ENCODE results near the gene HSD17B3.

Gene HSD17B3

DNA sequence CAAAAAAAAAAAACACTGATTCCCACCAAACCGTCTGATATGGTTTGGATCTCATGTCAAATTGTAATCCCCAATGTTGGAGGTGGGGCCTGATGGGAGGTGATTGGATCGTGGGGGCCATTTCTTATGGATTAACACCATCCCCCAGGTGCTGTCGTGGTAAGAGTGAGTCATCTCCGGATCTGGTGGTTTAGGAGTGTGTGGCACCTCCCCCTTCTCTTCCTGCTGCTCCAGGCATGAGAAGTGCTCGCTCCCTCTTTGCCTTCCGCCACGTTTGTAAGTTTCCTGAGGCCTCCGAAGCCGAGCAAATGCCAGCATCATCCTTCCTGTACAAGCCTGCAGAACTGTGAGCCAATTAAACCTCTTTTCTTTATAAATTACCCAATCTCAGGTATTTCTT, 45.2 kb downstream of the HSD17B3 start:
- H4K91ac ChIP-seq (ENCODE audit: low read depth, low read length), result no peak overlapping the region
- H2BK12ac ChIP-seq (ENCODE audit: low read length), result no peak overlapping the region
- no peak overlapping the region for H4K12ac ChIP-seq (ENCODE audit: low read depth, low read length)
- H2BK120ac ChIP-seq (ENCODE audit: insufficient read depth, low read length, poor library complexity), result no peak overlapping the region
- peaks cover 2% of the 10 kb centered on the region in 2 experiments for H3K4me1 ChIP-seq (ENCODE audit: control insufficient read depth in 1 of 2, insufficient read depth in 2 of 2, low read length in 2 of 2)
- H3K27ac ChIP-seq (ENCODE audit: low read depth, low read length), result no peak overlapping the region
- H3K79me1 ChIP-seq (ENCODE audit: low read length), result no peaks in the 10 kb centered on the region
- H3K23ac ChIP-seq (ENCODE audit: low read length), result no peak overlapping the region
- H3K4ac ChIP-seq (ENCODE audit: low read depth, low read length), result no peak overlapping the region
- H3K4me3 ChIP-seq (ENCODE audit: low read depth, low read length), result no peak overlapping the region
- no peak overlapping the region for H2AFZ ChIP-seq (ENCODE audit: insufficient read depth, low read length, poor library complexity)
- H2AK5ac ChIP-seq (ENCODE audit: low read length), result no peak overlapping the region
- peak in 1 of 2 donors; percentile 1 for DNase-seq
- H3K9ac ChIP-seq (ENCODE audit: low read length), result no peak overlapping the region
- no peak overlapping the region for H3K18ac ChIP-seq (ENCODE audit: low read length)
- H3K79me2 ChIP-seq (ENCODE audit: control insufficient read depth, insufficient read depth, low read length, poor library complexity), result no peaks in the 10 kb centered on the region
- H3K9me3 ChIP-seq (ENCODE audit: insufficient read depth, low read depth, low read length), result peaks cover 8% of the 10 kb centered on the region
- no CpG with 5 or more reads among the region's 9 CpGs for WGBS (ENCODE audit: extremely low coverage, insufficient coverage, insufficient read length)
- no peaks in the 10 kb centered on the region for H3K27me3 ChIP-seq (ENCODE audit: insufficient read depth, low read length)
- no peak overlapping the region for H2BK5ac ChIP-seq (ENCODE audit: low read depth, low read length, poor library complexity)
- H4K8ac ChIP-seq (ENCODE audit: low read depth, low read length), result no peak overlapping the region
- H3K36me3 ChIP-seq (ENCODE audit: control insufficient read depth in 1 of 2, insufficient read depth in 2 of 2, low read length in 2 of 2), result no peaks in the 10 kb centered on the region
- H3K14ac ChIP-seq (ENCODE audit: low read length), result no peak overlapping the region
- no peak overlapping the region for H3K4me2 ChIP-seq (ENCODE audit: low read length)

DNA sequence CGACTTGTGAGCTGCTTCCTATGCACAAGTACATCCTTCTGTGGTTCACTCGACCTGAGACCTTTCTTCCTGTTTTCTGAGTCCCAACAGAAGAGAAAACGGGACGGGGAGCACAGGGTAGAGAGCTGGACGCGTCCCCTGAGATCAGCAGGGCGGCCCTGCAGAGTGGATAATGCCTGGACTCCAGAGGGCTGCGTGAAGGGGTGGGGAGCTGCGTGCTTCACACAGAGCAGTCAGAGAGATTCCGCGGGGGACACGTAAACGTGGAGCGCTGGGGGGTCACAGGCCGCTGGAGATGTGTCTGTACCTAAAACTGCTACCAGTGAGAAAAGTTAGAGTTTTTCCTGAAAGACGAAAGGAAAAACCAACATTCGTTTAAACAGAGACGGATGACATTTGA, 46.3 kb downstream of the HSD17B3 start:
- Histone ChIP-seq H3K4me3 (ENCODE audit: low read depth, low read length) (no peak overlapping the region), H3K79me1 (ENCODE audit: low read length) (no peaks in the 10 kb centered on the region), H3K36me3 (ENCODE audit: control insufficient read depth in 1 of 2, insufficient read depth in 2 of 2, low read length in 2 of 2) (no peaks in the 10 kb centered on the region), H4K12ac (ENCODE audit: low read depth, low read length) (no peak overlapping the region), H3K18ac (ENCODE audit: low read length) (no peak overlapping the region), H4K91ac (ENCODE audit: low read depth, low read length) (no peak overlapping the region), H3K27ac (ENCODE audit: low read depth, low read length) (no peak overlapping the region), H2BK5ac (ENCODE audit: low read depth, low read length, poor library complexity) (no peak overlapping the region), H2AK5ac (ENCODE audit: low read length) (no peak overlapping the region), H3K4me1 (ENCODE audit: control insufficient read depth in 1 of 2, insufficient read depth in 2 of 2, low read length in 2 of 2) (peaks cover 2% of the 10 kb centered on the region in 2 experiments), H3K27me3 (ENCODE audit: insufficient read depth, low read length) (no peaks in the 10 kb centered on the region), H4K8ac (ENCODE audit: low read depth, low read length) (no peak overlapping the region), H3K9ac (ENCODE audit: low read length) (no peak overlapping the region), H3K4ac (ENCODE audit: low read depth, low read length) (no peak overlapping the region), H3K9me3 (ENCODE audit: insufficient read depth, low read depth, low read length) (peaks cover 4% of the 10 kb centered on the region), H2AFZ (ENCODE audit: insufficient read depth, low read length, poor library complexity) (no peak overlapping the region), H3K79me2 (ENCODE audit: control insufficient read depth, insufficient read depth, low read length, poor library complexity) (no peaks in the 10 kb centered on the region), H3K4me2 (ENCODE audit: low read length) (no peak overlapping the region), H3K14ac (ENCODE audit: low read length) (peak overlapping the region; percentile 44), H3K23ac (ENCODE audit: low read length) (no peak overlapping the region), H2BK120ac (ENCODE audit: insufficient read depth, low read length, poor library complexity) (no peak overlapping the region), H2BK12ac (ENCODE audit: low read length) (peak overlapping the region; percentile 0)
- no peak for DNase-seq
- no CpG with 5 or more reads among the region's 18 CpGs for WGBS (ENCODE audit: extremely low coverage, insufficient coverage, insufficient read length)

DNA sequence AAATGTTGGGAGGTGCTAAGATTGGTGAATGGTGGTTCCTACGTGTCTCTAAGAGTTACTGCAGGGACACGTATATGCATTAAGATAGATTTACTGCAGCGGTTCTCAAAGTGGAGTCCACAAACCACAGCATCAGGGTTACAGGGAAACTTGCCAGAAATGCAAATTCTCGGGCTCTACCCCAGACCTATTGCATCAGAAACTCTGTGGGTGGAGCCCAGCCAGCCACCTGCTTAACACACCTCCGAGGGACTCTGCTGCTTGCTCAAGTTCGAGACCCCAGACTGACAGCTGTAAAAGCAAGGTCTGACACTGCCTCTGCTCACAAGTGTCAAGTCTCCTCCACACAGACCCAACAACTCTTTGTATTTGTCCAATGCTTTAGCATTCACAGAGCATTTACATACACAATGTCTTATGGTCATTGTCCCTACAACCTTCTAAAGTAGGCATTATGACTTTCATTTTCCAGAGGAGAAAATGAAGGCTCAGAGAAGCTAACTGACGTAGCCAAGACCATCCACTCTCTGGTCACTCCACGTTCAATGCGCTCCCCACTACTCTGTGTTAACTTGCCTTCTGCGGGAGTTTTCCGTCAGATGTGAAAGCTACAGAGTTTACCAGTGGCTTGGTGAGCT, 48.8 kb downstream of the HSD17B3 start:
- Histone ChIP-seq H4K12ac (ENCODE audit: low read depth, low read length) (no peak overlapping the region), H3K14ac (ENCODE audit: low read length) (no peak overlapping the region), H2AFZ (ENCODE audit: insufficient read depth, low read length, poor library complexity) (no peak overlapping the region), H3K18ac (ENCODE audit: low read length) (no peak overlapping the region), H3K79me1 (ENCODE audit: low read length) (no peaks in the 10 kb centered on the region), H3K27me3 (ENCODE audit: insufficient read depth, low read length) (no peaks in the 10 kb centered on the region), H2BK12ac (ENCODE audit: low read length) (no peak overlapping the region), H3K4ac (ENCODE audit: low read depth, low read length) (no peak overlapping the region), H3K4me3 (ENCODE audit: low read depth, low read length) (no peak overlapping the region), H2BK120ac (ENCODE audit: insufficient read depth, low read length, poor library complexity) (no peak overlapping the region), H3K9ac (ENCODE audit: low read length) (no peak overlapping the region), H3K79me2 (ENCODE audit: control insufficient read depth, insufficient read depth, low read length, poor library complexity) (no peaks in the 10 kb centered on the region), H2BK5ac (ENCODE audit: low read depth, low read length, poor library complexity) (no peak overlapping the region), H3K36me3 (ENCODE audit: control insufficient read depth in 1 of 2, insufficient read depth in 2 of 2, low read length in 2 of 2) (no peaks in the 10 kb centered on the region), H2AK5ac (ENCODE audit: low read length) (no peak overlapping the region), H4K91ac (ENCODE audit: low read depth, low read length) (no peak overlapping the region), H3K4me1 (ENCODE audit: control insufficient read depth in 1 of 2, insufficient read depth in 2 of 2, low read length in 2 of 2) (peaks cover 2% of the 10 kb centered on the region in 2 experiments), H4K8ac (ENCODE audit: low read depth, low read length) (no peak overlapping the region), H3K4me2 (ENCODE audit: low read length) (no peak overlapping the region), H3K27ac (ENCODE audit: low read depth, low read length) (no peak overlapping the region), H3K9me3 (ENCODE audit: insufficient read depth, low read depth, low read length) (peaks cover 4% of the 10 kb centered on the region), H3K23ac (ENCODE audit: low read length) (no peak overlapping the region)
- no peak for DNase-seq
- WGBS (ENCODE audit: extremely low coverage, insufficient coverage, insufficient read length), result no CpG with 5 or more reads among the region's 11 CpGs

DNA sequence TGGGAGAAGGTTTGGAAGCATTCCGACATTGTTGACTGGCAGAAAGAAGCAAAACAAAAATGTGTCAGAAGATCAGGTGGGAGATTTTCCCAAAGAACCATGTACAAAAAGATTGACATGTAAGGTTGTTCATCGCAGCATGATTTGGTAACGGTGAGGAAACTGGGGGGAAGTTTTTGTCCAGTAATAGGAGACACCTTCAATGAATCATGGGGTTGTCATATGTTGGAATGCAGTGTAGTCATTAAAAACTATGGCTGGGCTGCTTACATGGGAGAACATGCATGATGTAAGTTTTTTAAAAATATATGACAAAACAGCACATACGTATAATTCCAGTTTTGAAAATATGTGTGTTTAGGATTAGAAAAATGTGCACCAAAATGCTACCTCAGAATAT, 50.5 kb downstream of the HSD17B3 start:
- H4K91ac ChIP-seq (ENCODE audit: low read depth, low read length), result no peak overlapping the region
- no peaks in the 10 kb centered on the region for H3K79me2 ChIP-seq (ENCODE audit: control insufficient read depth, insufficient read depth, low read length, poor library complexity)
- no peaks in the 10 kb centered on the region for H3K27me3 ChIP-seq (ENCODE audit: insufficient read depth, low read length)
- H3K9me3 ChIP-seq (ENCODE audit: insufficient read depth, low read depth, low read length), result peaks cover 4% of the 10 kb centered on the region
- H4K8ac ChIP-seq (ENCODE audit: low read depth, low read length), result no peak overlapping the region
- H2BK120ac ChIP-seq (ENCODE audit: insufficient read depth, low read length, poor library complexity), result no peak overlapping the region
- H3K36me3 ChIP-seq (ENCODE audit: control insufficient read depth in 1 of 2, insufficient read depth in 2 of 2, low read length in 2 of 2), result no peaks in the 10 kb centered on the region
- H3K9ac ChIP-seq (ENCODE audit: low read length), result no peak overlapping the region
- H2AFZ ChIP-seq (ENCODE audit: insufficient read depth, low read length, poor library complexity), result no peak overlapping the region
- no peak overlapping the region for H3K4ac ChIP-seq (ENCODE audit: low read depth, low read length)
- H3K4me3 ChIP-seq (ENCODE audit: low read depth, low read length), result no peak overlapping the region
- no CpG with 5 or more reads among the region's 4 CpGs for WGBS (ENCODE audit: extremely low coverage, insufficient coverage, insufficient read length)
- H4K12ac ChIP-seq (ENCODE audit: low read depth, low read length), result no peak overlapping the region
- no peak overlapping the region for H2AK5ac ChIP-seq (ENCODE audit: low read length)
- no peak overlapping the region for H2BK5ac ChIP-seq (ENCODE audit: low read depth, low read length, poor library complexity)
- H3K27ac ChIP-seq (ENCODE audit: low read depth, low read length), result no peak overlapping the region
- H3K79me1 ChIP-seq (ENCODE audit: low read length), result no peaks in the 10 kb centered on the region
- H2BK12ac ChIP-seq (ENCODE audit: low read length), result no peak overlapping the region
- no peak overlapping the region for H3K14ac ChIP-seq (ENCODE audit: low read length)
- no peak overlapping the region for H3K18ac ChIP-seq (ENCODE audit: low read length)
- DNase-seq, result no peak
- no peak overlapping the region for H3K4me2 ChIP-seq (ENCODE audit: low read length)
- no peak overlapping the region for H3K23ac ChIP-seq (ENCODE audit: low read length)
- peaks cover 0 to 2% of the 10 kb centered on the region in 2 experiments for H3K4me1 ChIP-seq (ENCODE audit: control insufficient read depth in 1 of 2, insufficient read depth in 2 of 2, low read length in 2 of 2)

Data from trophoblast cell (in vitro differentiated cells and primary cell).